B cell (primary cell): Measurements from ENCODE around the gene TOP1.

Experiments
- CTCF ChIP-seq: fragments of 200-600 bp; IDR thresholded peaks from one replicate; pipeline ENCODE4 v1.8.0; 2022; ENCODE audit warnings: antibody characterized with exemption, mild to moderate bottlenecking
- EZH2 ChIP-seq: IDR thresholded peaks from 2 replicates; pipeline ENCODE4 v1.6.1; 2012; ENCODE audit warnings: borderline replicate concordance, low read depth, mild to moderate bottlenecking, moderate library complexity, low read length; ENCODE audit not compliant: insufficient read depth, poor library complexity, severe bottlenecking

GRCh38 chr20:41081276-41081814 lies 52.7 kb downstream of the TOP1 start:
- TF ChIP-seq CTCF = no peak
- TF ChIP-seq EZH2 = no peak
